ENCODE results near the gene IGFBP2. TPM values are rescaled to one million over a fixed set of nuclear protein-coding genes. Genes with fewer than 3 reads are reported as not detected.

Gene IGFBP2
- total and polyA plus RNA-seq, 2 of the 4 experiments (the other 2 are of a cell fraction) = 33.5 to 236 TPM

- ATAC-seq (ENCODE audit: low read depth) (no peak), DNase-seq (no peak)
- dilution Hi-C loops (cut with HindIII; ENCODE audit: low sequenced_read_pairs, unreplicated experiment) = loop anchor here (25.0 kb wide), 2 partner anchors 472 to 822 kb away; no protein-coding TSS in a partner anchor
- Histone ChIP-seq H2AFZ (replicated peaks; ENCODE audit: low read length, poor library complexity) (peak overlapping the region; percentile 64), H3K79me1 (ENCODE audit: low read depth in 1 of 2, low read length in 2 of 2) (peaks cover 0 to 83% of the 10 kb centered on the region in 2 experiments; a peak in 2 of 4 replicates), H3K23ac (ENCODE audit: low read depth, low read length) (no peak overlapping the region), H3K27ac (ENCODE audit: insufficient read depth, low read length) (peak overlapping the region; percentile 60; the same call in 1 of the 2 replicates), H3K9me1 (ENCODE audit: insufficient read depth, low read length) (peaks cover 27% of the 10 kb centered on the region), H2BK120ac (ENCODE audit: low read depth, low read length) (no peak overlapping the region), H4K8ac (ENCODE audit: low read depth in 2 of 2, low read length in 2 of 2) (no peak overlapping the region), H3K4ac (ENCODE audit: low read depth, low read length) (peak overlapping the region; percentile 24; the same call in 1 of the 2 replicates), H2BK20ac (ENCODE audit: low read depth, low read length) (no peak overlapping the region), H3K56ac (ENCODE audit: extremely low read depth, insufficient read depth, low read length) (no peak overlapping the region), H4K5ac (ENCODE audit: low read depth, low read length) (no peak overlapping the region), H2AK5ac (ENCODE audit: low read depth, low read length) (no peak overlapping the region), H2AK9ac (replicated peaks; ENCODE audit: low read depth, low read length, poor library complexity) (no peak overlapping the region), H3K9me3 (ENCODE audit: control insufficient read depth, insufficient read depth, low read length) (no peaks in the 10 kb centered on the region), H4K91ac (ENCODE audit: insufficient read depth, low read depth, low read length) (no peak overlapping the region), H3K18ac (ENCODE audit: low read depth, low read length) (no peak overlapping the region), H3K14ac (replicated peaks; ENCODE audit: low read depth, low read length) (peak overlapping the region; percentile 61), H3K4me1 (ENCODE audit: control insufficient read depth, insufficient read depth, low read length) (peaks cover 5% of the 10 kb centered on the region), H3K4me2 (ENCODE audit: low read depth, low read length) (peak overlapping the region; percentile 75), H2BK5ac (ENCODE audit: low read depth, low read length, poor library complexity, severe bottlenecking) (peak overlapping the region; percentile 63), H3K4me3 (ENCODE audit: insufficient read depth, low read depth, low read length) (peak overlapping the region; percentile 69), H3K27me3 (ENCODE audit: control insufficient read depth, insufficient read depth, low read length) (no peaks in the 10 kb centered on the region), H3K9ac (ENCODE audit: low read depth, low read length) (peak overlapping the region; percentile 69), H2BK15ac (ENCODE audit: low read depth, low read length) (no peak overlapping the region), H3K36me3 (ENCODE audit: control insufficient read depth, insufficient read depth, low read length) (peaks cover 74% of the 10 kb centered on the region), H4K20me1 (ENCODE audit: insufficient read depth, low read length) (peaks cover 96% of the 10 kb centered on the region)
- CTCF ChIA-PET = no interaction called here
- BruUV-seq (replicated peaks) = no TSS peak
- POLR2A ChIA-PET (ENCODE audit: unreplicated experiment) = interaction anchor here (0.6 to 1.1 kb wide), 3 partner anchors 80 to 648 kb away, joined by 3 to 17 read pairs (median 10); no protein-coding TSS in a partner anchor
- no CpG with 5 or more reads among the region's 6 CpGs for WGBS, 2 experiments (ENCODE audit: extremely low coverage in 2 of 2, insufficient read length in 1 of 2)
- in situ Hi-C loops (cut with MboI; ENCODE audit: low sequenced_read_pairs) = loop anchor here (10.0 kb wide), 3 partner anchors 364 to 594 kb away; no protein-coding TSS in a partner anchor
- TF ChIP-seq CTCF (conservative IDR thresholded peaks at IDR 0.05; ENCODE audit: low read depth, low read length) = no peak
- TF ChIP-seq CHD1 (IDR thresholded peaks at IDR 0.05; ENCODE audit: low read depth, low read length) = no peak
- TF ChIP-seq POLR2A (IDR thresholded peaks at IDR 0.05; ENCODE audit: low read depth, low read length) = no peak
- TF ChIP-seq RAD21 (IDR thresholded peaks at IDR 0.05; ENCODE audit: low read length) = no peak
- no peak for TF ChIP-seq RCOR1 (IDR thresholded peaks at IDR 0.05; ENCODE audit: insufficient replicate concordance, low read length)
- TF ChIP-seq USF2 (IDR thresholded peaks at IDR 0.05; ENCODE audit: low read depth, low read length) = no peak
- TF ChIP-seq BHLHE40 (IDR thresholded peaks at IDR 0.05; ENCODE audit: low read depth, low read length) = no peak
- TF ChIP-seq MAFK (IDR thresholded peaks at IDR 0.05; ENCODE audit: low read depth, low read length) = no peak
- no peak for TF ChIP-seq NFE2L2 (IDR thresholded peaks at IDR 0.05; ENCODE audit: low read depth, low read length)
- TF ChIP-seq CEBPB (IDR thresholded peaks at IDR 0.05; ENCODE audit: low read depth, low read length) = no peak
- no peak for TF ChIP-seq SMC3 (IDR thresholded peaks at IDR 0.05; ENCODE audit: low read depth, low read length)
- no peak for TF ChIP-seq FOS (IDR thresholded peaks at IDR 0.05; ENCODE audit: low read depth, low read length)
- TF ChIP-seq RFX5 (IDR thresholded peaks at IDR 0.05; ENCODE audit: low read depth, low read length) = no peak
- TF ChIP-seq ELK1 (IDR thresholded peaks at IDR 0.05; ENCODE audit: borderline replicate concordance, low read depth, low read length) = no peak
- TF ChIP-seq MAZ (IDR thresholded peaks at IDR 0.05; ENCODE audit: borderline replicate concordance, low read depth, low read length) = no peak
- intact Hi-C loops (cut with micrococcal nuclease) = loop anchor here (10.0 kb wide), 2 partner anchors 674 to 934 kb away; no protein-coding TSS in a partner anchor
Measured at GRCh38 chr2:216690456-216690852, 57.2 kb downstream of the IGFBP2 start.
